Measurements from ENCODE around the gene TMEM63C.

DNA sequence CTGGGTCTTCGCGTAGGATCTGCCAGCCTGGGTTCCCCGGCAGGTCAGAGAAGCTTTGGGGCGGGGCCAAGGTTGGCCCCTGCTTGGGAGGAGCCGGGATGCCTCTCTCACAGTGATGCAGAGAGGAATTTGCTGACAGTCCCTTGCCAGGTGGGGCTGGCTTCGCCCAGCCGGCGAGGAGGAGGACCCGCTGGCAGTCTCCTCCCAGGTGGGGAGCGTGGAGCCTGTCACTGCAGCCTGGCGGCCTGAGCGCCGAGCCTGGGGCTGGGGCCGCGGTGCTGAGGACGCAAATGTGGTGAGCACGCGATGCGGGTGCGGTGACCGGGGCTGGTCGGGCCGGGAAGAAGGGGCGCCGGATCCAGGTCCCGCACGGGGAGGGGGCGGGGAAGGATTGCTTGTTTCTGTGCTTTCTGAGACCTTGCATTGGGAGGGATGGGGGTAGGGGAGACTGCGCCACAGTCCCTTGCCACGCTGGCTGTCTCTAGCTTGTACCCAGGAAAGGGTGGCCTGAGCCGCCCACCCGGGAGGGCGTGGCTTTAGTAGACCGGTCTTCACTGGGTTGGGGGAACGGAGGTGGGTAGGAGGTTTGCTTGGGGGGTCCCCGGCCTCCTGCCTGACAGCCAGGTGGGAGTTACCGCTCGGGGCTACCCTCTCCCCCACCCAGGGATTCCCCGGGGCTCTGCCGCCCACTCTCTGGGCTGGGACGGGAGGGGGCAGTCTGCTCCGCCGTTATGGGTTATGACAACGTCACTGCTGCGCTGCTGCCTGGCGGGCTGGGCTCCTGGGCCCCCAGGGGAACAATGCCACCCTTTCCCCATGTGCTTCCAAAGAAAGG is at the start of gene TMEM63C:
- TF ChIP-seq, protein P1, sequence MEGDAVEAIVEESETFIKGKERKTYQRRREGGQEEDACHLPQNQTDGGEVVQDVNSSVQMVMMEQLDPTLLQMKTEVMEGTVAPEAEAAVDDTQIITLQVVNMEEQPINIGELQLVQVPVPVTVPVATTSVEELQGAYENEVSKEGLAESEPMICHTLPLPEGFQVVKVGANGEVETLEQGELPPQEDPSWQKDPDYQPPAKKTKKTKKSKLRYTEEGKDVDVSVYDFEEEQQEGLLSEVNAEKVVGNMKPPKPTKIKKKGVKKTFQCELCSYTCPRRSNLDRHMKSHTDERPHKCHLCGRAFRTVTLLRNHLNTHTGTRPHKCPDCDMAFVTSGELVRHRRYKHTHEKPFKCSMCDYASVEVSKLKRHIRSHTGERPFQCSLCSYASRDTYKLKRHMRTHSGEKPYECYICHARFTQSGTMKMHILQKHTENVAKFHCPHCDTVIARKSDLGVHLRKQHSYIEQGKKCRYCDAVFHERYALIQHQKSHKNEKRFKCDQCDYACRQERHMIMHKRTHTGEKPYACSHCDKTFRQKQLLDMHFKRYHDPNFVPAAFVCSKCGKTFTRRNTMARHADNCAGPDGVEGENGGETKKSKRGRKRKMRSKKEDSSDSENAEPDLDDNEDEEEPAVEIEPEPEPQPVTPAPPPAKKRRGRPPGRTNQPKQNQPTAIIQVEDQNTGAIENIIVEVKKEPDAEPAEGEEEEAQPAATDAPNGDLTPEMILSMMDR (conservative IDR thresholded peaks at IDR 0.05), result no peak
- no peak for TF ChIP-seq ZFX (IDR thresholded peaks at IDR 0.05)
